NB4 (cell line): ENCODE results near the gene NMB.

Experiments
- POLR2A ChIP-seq: IDR thresholded peaks from 2 replicates; pipeline ENCODE4 v1.6.1; 2011; ENCODE audit warnings: mild to moderate bottlenecking; ENCODE audit not compliant: insufficient read length; ENCODE audit errors: extremely low read depth
- TF ChIP-seq, protein P1 (sequence below): IDR thresholded peaks from one replicate; pipeline ENCODE4 v1.5.1; 2012; ENCODE audit warnings: low read depth, low read length

DNA sequence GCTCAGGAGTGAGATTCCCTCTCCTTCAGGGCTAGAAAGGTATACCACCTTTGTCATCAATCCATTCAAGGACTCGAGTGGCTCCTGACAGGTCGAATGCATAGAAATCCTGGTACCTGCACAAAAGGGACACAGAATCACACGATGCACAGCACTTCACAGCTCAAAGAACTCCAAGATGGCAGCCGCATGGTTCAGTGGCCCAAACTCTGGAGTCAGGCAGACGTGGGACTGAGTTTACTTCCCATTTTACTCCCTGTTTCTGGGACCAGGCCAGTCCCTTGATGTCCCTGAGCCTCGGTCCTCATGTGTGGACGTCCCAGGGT lies 4.5 kb downstream of the NMB start:
- TF ChIP-seq, protein P1, sequence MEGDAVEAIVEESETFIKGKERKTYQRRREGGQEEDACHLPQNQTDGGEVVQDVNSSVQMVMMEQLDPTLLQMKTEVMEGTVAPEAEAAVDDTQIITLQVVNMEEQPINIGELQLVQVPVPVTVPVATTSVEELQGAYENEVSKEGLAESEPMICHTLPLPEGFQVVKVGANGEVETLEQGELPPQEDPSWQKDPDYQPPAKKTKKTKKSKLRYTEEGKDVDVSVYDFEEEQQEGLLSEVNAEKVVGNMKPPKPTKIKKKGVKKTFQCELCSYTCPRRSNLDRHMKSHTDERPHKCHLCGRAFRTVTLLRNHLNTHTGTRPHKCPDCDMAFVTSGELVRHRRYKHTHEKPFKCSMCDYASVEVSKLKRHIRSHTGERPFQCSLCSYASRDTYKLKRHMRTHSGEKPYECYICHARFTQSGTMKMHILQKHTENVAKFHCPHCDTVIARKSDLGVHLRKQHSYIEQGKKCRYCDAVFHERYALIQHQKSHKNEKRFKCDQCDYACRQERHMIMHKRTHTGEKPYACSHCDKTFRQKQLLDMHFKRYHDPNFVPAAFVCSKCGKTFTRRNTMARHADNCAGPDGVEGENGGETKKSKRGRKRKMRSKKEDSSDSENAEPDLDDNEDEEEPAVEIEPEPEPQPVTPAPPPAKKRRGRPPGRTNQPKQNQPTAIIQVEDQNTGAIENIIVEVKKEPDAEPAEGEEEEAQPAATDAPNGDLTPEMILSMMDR = no peak
- no peak for TF ChIP-seq POLR2A
